ENCODE measurements around the gene MOV10L1.

The MOV10L1 gene

DNA sequence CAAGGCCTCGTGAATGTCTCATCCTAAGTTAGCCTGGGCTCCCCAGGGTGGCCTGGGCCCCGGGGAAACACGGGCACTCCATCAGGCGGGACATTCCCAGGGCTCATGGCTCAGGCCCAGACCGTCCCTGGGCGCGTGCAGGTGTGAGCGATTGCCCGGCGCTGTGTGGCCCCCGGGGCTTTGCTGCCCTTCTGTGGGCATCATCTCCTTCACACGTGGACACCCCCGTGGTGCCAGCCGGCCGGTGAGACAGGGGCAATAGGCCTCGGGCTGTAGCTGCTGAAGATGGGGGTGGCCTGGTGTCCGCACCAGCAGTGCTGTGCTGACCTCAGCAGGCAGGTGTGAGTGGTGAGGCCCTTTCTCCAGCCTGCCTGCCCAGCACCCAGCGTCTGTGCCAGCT, 106.5 kb downstream of the MOV10L1 start:
- no peak for DNase-seq (ENCODE audit: low read depth)
- no peak overlapping the region for H3K4me3 ChIP-seq (ENCODE audit: low read length)
- TF ChIP-seq, protein P1, sequence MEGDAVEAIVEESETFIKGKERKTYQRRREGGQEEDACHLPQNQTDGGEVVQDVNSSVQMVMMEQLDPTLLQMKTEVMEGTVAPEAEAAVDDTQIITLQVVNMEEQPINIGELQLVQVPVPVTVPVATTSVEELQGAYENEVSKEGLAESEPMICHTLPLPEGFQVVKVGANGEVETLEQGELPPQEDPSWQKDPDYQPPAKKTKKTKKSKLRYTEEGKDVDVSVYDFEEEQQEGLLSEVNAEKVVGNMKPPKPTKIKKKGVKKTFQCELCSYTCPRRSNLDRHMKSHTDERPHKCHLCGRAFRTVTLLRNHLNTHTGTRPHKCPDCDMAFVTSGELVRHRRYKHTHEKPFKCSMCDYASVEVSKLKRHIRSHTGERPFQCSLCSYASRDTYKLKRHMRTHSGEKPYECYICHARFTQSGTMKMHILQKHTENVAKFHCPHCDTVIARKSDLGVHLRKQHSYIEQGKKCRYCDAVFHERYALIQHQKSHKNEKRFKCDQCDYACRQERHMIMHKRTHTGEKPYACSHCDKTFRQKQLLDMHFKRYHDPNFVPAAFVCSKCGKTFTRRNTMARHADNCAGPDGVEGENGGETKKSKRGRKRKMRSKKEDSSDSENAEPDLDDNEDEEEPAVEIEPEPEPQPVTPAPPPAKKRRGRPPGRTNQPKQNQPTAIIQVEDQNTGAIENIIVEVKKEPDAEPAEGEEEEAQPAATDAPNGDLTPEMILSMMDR (conservative IDR thresholded peaks at IDR 0.05; ENCODE audit: low read length): no peak

DNA sequence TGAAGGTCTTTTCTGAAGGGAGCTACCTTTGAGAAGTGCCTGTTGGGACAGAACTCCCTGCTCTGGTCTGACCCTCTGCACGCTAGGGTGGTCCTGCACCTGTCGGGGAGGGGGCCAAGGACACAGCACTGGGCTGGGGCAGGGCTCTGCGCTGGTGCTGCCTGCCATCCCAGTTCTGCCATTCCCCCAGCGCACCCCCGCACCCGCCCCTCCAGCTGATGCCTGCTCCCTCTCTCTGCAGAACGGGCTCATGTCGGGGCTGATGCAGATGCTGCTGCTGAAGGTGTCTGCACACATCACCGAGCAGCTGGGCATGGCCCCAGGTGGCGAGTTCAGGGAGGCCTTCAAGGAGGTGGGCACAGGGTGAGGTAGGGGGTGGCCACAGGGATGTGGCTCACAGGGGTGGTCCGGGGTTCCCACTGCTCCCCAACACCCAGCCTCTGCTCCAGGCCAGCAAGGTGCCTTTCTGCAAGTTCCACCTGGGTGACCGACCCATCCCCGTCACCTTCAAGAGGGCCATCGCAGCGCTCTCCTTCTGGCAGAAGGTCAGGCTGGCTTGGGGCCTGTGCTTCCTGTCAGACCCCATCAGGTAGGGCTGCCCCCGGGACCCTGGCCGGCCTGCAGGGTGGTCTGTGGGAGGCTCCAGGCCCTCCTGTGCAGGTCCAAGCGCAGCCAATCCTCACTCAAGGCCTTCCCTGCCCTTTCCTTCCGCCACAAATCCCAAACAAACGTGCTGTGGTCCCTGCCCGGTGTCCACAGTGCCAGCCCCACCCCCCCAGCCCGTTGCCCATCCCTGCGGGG, 107.4 kb downstream of the MOV10L1 start:
- TF ChIP-seq, protein P1 (conservative IDR thresholded peaks at IDR 0.05; ENCODE audit: low read length): no peak
- no peak overlapping the region for H3K4me3 ChIP-seq (ENCODE audit: low read length)
- DNase-seq (ENCODE audit: low read depth): no peak

DNA sequence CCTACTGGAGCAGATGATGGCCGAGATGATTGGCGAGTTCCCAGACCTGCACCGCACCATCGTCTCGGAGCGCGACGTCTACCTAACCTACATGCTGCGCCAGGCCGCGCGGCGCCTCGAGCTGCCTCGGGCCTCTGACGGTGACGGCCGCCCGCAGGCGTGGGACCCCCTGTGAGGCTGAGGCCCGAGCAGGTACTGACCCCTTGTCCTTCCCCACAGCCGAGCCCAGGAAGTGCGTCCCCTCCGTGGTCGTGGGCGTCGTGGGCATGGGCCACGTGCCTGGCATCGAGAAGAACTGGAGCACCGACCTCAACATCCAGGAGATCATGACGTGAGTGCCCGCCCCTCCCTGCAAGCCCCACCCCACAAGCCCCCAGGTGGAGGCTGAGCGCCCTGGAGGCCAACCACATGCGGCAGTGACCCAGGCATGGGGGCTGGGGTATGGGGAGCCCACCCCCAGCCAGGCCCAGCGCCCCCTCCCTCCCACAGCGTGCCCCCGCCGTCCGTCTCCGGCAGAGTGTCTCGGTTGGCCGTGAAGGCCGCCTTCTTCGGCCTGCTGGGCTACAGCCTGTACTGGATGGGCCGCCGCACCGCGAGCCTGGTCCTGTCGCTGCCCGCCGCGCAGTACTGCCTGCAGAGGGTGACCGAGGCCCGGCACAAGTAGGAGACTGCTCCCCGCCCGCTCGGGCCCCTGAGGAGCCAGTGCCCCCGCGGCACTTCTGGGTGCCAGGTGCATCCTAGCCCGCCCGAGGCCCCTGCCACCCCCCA, 108.2 kb downstream of the MOV10L1 start:
- TF ChIP-seq, protein P1 (conservative IDR thresholded peaks at IDR 0.05; ENCODE audit: low read length): no peak
- DNase-seq (ENCODE audit: low read depth): no peak
- H3K4me3 ChIP-seq (ENCODE audit: low read length): no peak overlapping the region

DNA sequence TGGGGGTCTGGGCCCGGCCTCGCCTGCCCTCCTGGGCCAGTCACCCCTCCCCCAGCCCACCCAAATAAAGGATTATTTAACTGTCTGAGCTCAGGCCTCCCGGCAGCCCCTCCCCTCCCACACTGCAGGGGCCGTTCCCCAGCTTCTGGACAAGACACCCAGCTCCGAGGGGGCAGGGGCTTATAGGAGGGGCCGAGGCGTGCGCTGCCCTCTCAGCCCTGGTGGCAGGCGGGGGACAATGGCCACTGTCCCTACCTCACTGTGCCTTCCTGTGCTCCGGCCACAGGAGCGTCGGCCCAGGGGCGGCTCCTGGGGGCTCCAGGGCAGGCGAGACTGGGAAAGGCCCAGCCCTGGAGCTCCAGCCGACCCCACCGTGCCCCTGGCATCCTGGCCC, 108.8 kb downstream of the MOV10L1 start:
- no peak for DNase-seq (ENCODE audit: low read depth)
- no peak overlapping the region for H3K4me3 ChIP-seq (ENCODE audit: low read length)
- TF ChIP-seq, protein P1 (conservative IDR thresholded peaks at IDR 0.05; ENCODE audit: low read length): no peak

DNA sequence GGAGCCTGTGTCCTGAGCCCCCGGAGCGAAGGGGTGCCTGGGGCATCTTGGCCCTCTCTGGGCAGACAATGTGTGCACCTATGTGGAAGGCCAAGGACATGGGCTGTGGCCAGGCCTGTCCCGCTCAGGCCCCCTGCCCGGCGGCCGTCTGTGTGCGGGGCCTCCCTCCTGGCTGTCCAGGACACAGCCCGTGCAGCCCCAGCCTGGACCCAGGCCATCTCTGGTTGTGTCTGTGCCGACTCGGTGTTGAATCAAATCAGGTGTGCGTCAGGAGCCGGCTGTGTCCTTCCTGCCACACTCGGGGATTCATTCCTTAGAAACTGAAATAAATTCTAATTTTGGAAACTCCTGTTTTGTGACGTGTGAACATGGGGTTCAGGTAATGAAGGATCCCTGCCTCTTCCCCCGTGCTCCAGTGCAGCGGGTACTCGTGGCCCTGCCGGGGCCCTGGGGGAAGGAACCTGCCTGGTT, 109.5 kb downstream of the MOV10L1 start:
- no peak overlapping the region for H3K4me3 ChIP-seq (ENCODE audit: low read length)

DNA sequence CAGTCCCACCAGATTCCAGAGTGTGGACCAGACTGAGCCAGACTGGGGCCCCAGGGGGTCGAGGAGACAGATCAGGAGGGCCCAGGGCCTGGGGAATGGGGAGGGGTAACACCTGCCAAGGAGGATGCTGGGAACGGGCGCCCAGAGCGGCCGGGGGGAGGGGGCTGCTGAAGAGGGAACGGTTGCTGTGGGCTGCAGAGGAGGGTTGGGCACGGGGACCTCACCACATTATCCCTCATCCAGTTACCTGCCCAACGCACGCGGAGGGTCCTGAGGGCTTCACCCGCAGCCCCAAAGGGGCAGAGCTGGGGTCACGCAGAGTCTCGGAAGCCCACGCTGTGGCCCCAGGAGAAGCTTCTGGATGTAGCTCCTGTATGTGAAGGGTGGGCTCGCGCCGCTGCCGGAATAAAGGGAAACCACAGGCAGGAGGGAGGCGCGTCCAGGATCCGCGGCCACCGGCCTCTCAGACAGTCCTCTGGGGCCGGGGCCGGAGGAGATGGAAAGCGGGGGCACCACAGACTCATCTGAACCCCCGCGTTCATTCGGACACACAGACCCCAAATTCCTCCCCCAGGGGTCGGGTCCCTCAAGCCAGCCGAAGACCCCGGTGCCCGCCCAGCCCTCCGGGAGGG, 110.1 kb downstream of the MOV10L1 start:
- DNase-seq (ENCODE audit: low read depth): no peak
- TF ChIP-seq, protein P1 (conservative IDR thresholded peaks at IDR 0.05; ENCODE audit: low read length): no peak
- H3K4me3 ChIP-seq (ENCODE audit: low read length): peak overlapping the region; percentile 61

More for the DNA sequence above, 109.5 kb downstream of the MOV10L1 start:
- DNase-seq (ENCODE audit: low read depth): no peak
- TF ChIP-seq, protein P1 (conservative IDR thresholded peaks at IDR 0.05; ENCODE audit: low read length): no peak

All from AG10803 (cell line).